GM12878 (cell line): ENCODE measurements around the gene DNAJC17.

Source experiments
- BHLHE40 ChIP-seq, 2 experiments: fragments of 450-650 bp in 1 of 2; IDR thresholded peaks; 2 replicates each; pipeline ENCODE4 v1.6.1; 2011 to 2017; ENCODE audit warnings: low read depth in 2 of 2, borderline replicate concordance in 1 of 2, improper control_type of control experiment in 1 of 2, low read length in 1 of 2, mild to moderate bottlenecking in 1 of 2
- CBX3 ChIP-seq: fragments of 200-600 bp; sonication (generic); IDR thresholded peaks from 2 replicates; pipeline ENCODE4 v1.6.1; 2016; ENCODE audit warnings: low read depth, borderline replicate concordance
- CBX5 ChIP-seq: sonication (generic); IDR thresholded peaks from 2 replicates; pipeline ENCODE4 v1.6.1; 2016; ENCODE audit warnings: low read depth, moderate library complexity, mild to moderate bottlenecking, inconsistent platforms
- CHD4 ChIP-seq: fragments of 200-600 bp; sonication (generic); IDR thresholded peaks from 2 replicates; pipeline ENCODE4 v1.6.1; 2016; ENCODE audit warnings: mild to moderate bottlenecking
- CTCF ChIP-seq, 3 experiments: IDR thresholded peaks in 2 of 3; conservative IDR thresholded peaks in 1 of 3; 2 replicates each; pipeline ENCODE4 v1.5.1; 2011; ENCODE audit warnings: low read depth in 3 of 3, low read length in 3 of 3, mild to moderate bottlenecking in 3 of 3, control low read depth in 2 of 3, moderate library complexity in 2 of 3, inconsistent platforms in 1 of 3, mixed read lengths in 1 of 3; ENCODE audit not compliant: control insufficient read depth in 2 of 3, insufficient read depth in 1 of 3; ENCODE audit errors: extremely low read depth in 1 of 3
- EGR1 ChIP-seq, 2 experiments: IDR thresholded peaks; 1 replicate in 1 of 2; 2 replicates in 1 of 2; pipeline ENCODE4 v1.6.1; 2011 to 2012; ENCODE audit warnings: low read depth in 2 of 2, low read length in 2 of 2, borderline replicate concordance in 1 of 2, mild to moderate bottlenecking in 1 of 2, moderate library complexity in 1 of 2
- EZH2 ChIP-seq: IDR thresholded peaks from 2 replicates; pipeline ENCODE4 v1.6.1; 2012; ENCODE audit warnings: low read depth, mild to moderate bottlenecking, control low read depth, inconsistent platforms, low read length, borderline replicate concordance; ENCODE audit not compliant: control insufficient read depth
- HSF1 ChIP-seq: fragments of 150-350 bp; IDR thresholded peaks from 2 replicates; pipeline ENCODE4 v1.6.1; 2014; ENCODE audit warnings: mild to moderate bottlenecking, low read depth, low read length
- JUNB ChIP-seq: IDR thresholded peaks from 2 replicates; pipeline ENCODE4 v1.6.1; 2016; ENCODE audit warnings: antibody characterized with exemption, mild to moderate bottlenecking
- NRF1 ChIP-seq: conservative IDR thresholded peaks from 2 replicates; pipeline ENCODE4 v1.6.1; 2011; ENCODE audit warnings: mild to moderate bottlenecking, low read depth, low read length, improper control_type of control experiment
- SMAD1 ChIP-seq: fragments of 450-650 bp; IDR thresholded peaks from 2 replicates; pipeline ENCODE4 v1.6.1; 2018; ENCODE audit warnings: mild to moderate bottlenecking, low read depth; ENCODE audit not compliant: partially characterized antibody
- TAF1 ChIP-seq: IDR thresholded peaks from 2 replicates; pipeline ENCODE4 v1.6.1; 2011; ENCODE audit warnings: mild to moderate bottlenecking, low read depth, low read length, borderline replicate concordance
- TCF12 ChIP-seq: IDR thresholded peaks from 2 replicates; pipeline ENCODE4 v1.6.1; 2011; ENCODE audit warnings: low read depth, mild to moderate bottlenecking, low read length

DNA sequence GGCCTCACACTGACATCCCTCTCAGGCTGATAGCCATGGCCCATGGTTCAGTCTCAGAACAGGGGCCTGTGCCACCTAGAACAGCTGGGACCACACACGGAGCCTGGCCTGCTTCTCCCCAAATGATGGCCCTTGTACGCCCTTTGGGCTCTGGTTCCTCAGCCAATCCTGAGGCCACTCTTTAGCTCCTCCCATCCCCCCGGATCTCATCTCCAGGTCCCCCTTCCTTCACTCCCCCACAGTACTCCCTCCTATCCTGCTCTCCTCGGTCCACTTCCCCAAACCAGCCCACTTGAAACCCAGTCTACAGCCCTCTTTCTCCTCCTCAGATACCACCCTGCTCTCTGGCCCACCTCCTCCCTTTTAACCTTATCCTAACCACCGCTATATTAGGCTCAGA is 18.2 kb downstream of the DNAJC17 start:
- TF ChIP-seq SMAD1 (no peak), EZH2 (no peak), CBX5 (no peak), TCF12 (no peak), JUNB (no peak), EGR1 (IDR thresholded peaks at IDR 0.05; ENCODE audit: borderline replicate concordance in 1 of 2, low read depth in 2 of 2, low read length in 2 of 2) (no peak), CHD4 (no peak), CTCF (IDR thresholded peaks at IDR 0.05 in 2 of 3, conservative IDR thresholded peaks at IDR 0.05 in 1 of 3; ENCODE audit: control insufficient read depth in 2 of 3, extremely low read depth in 1 of 3, insufficient read depth in 1 of 3, low read depth in 3 of 3, low read length in 3 of 3) (no peak), NRF1 (no peak), HSF1 (no peak), TAF1 (no peak), BHLHE40 (IDR thresholded peaks at IDR 0.05; ENCODE audit: borderline replicate concordance in 1 of 2, low read depth in 2 of 2, low read length in 1 of 2) (no peak), CBX3 (no peak)
